Measurements from ENCODE around the gene SETBP1.
A peak's percentile ranks its signal among the peaks of the same experiment; 100 is the strongest.

The SETBP1 gene

DNA sequence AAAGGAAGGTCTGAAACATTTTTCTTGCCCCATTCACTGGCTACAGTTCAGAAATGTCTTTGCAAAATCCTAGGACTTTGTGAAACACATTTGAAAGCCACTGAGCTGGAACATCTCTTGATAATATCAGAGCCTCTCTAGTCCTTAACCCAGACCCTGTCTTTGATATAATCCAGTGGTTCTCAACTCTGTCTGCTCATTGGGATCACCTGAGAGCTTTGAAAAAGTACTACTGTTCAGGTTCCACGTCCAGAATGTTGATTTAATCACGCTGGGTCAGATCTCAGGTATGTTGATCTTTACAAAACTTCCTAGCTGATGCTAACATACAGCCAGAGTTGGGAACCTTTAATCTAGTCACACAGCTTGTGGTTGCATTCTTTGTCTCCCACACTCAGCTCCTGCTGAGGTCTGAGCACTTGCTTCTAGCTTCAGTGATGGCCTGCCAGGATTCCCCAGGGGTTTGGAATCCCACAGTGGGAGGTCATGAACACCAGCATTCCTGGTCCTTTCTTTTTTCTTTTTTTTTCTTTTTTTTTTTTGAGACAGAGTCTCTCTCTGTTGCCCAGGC lies 262.7 kb downstream of the SETBP1 start:
- Histone ChIP-seq H3K4me1 (ENCODE audit: control insufficient read depth, insufficient read depth, low read length) (peaks cover 39% of the 10 kb centered on the region), H3K9me3 (ENCODE audit: control insufficient read depth, insufficient read depth, low read depth, low read length) (peaks cover 2% of the 10 kb centered on the region; the same call in 1 of the 2 replicates), H3K4me3 (ENCODE audit: low read depth, low read length) (no peak overlapping the region), H3K27ac (ENCODE audit: extremely low read depth, low read depth, low read length) (no peak overlapping the region), H3K36me3 (ENCODE audit: control insufficient read depth in 2 of 2, insufficient read depth in 1 of 2, low read length in 2 of 2) (no peaks in the 10 kb centered on the region; a peak in 1 of 3 replicates)
- TF ChIP-seq ZNF76 (tag by site-specific recombination; IDR thresholded peaks at IDR 0.05; ENCODE audit: borderline replicate concordance, low read depth) (no peak), PRDM10 (tag by site-specific recombination; IDR thresholded peaks at IDR 0.05) (peak; percentile 10; the same call in 1 of the 2 replicates), ZIC2 (tag by site-specific recombination; IDR thresholded peaks at IDR 0.05) (peak; percentile 91), ZFP41 (tag by site-specific recombination; IDR thresholded peaks at IDR 0.05; ENCODE audit: borderline replicate concordance) (no peak), GLIS1 (tag by site-specific recombination; IDR thresholded peaks at IDR 0.05) (peak; percentile 98), GLIS2 (tag by site-specific recombination; IDR thresholded peaks at IDR 0.05) (no peak), ZNF610 (tag by site-specific recombination; IDR thresholded peaks at IDR 0.05; ENCODE audit: borderline replicate concordance) (no peak)
- TF ChIP-seq, protein P1, sequence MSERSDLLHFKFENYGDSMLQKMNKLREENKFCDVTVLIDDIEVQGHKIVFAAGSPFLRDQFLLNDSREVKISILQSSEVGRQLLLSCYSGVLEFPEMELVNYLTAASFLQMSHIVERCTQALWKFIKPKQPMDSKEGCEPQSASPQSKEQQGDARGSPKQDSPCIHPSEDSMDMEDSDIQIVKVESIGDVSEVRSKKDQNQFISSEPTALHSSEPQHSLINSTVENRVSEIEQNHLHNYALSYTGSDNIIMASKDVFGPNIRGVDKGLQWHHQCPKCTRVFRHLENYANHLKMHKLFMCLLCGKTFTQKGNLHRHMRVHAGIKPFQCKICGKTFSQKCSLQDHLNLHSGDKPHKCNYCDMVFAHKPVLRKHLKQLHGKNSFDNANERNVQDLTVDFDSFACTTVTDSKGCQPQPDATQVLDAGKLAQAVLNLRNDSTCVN (tag by site-specific recombination; optimal IDR thresholded peaks at IDR 0.05): no peak
- POLR2A ChIA-PET: no interaction called here
- CTCF ChIA-PET: interaction anchor here (0.7 to 2.0 kb wide), 3 partner anchors 14 to 270 kb away, joined by 3 to 8 read pairs (median 6); no protein-coding TSS in a partner anchor

- no peak overlapping the region for H3K27ac ChIP-seq (ENCODE audit: extremely low read depth, low read depth, low read length)
- no peaks in the 10 kb centered on the region; a peak in 1 of 3 replicates for H3K36me3 ChIP-seq (ENCODE audit: control insufficient read depth in 2 of 2, insufficient read depth in 1 of 2, low read length in 2 of 2)
- no peak overlapping the region for H3K4me3 ChIP-seq (ENCODE audit: low read depth, low read length)
- ChIA-PET POLR2A (no interaction called here), CTCF (no interaction called here)
- H3K9me3 ChIP-seq (ENCODE audit: control insufficient read depth, insufficient read depth, low read depth, low read length): peaks cover 2% of the 10 kb centered on the region; the same call in 1 of the 2 replicates
- TF ChIP-seq SALL2 (tag by site-specific recombination; IDR thresholded peaks at IDR 0.05; ENCODE audit: borderline replicate concordance): no peak
- H3K4me1 ChIP-seq (ENCODE audit: control insufficient read depth, insufficient read depth, low read length): peaks cover 32% of the 10 kb centered on the region
These were observed 263.8 kb downstream of the SETBP1 start for GRCh38 chr18:44944461-44944860.

DNA sequence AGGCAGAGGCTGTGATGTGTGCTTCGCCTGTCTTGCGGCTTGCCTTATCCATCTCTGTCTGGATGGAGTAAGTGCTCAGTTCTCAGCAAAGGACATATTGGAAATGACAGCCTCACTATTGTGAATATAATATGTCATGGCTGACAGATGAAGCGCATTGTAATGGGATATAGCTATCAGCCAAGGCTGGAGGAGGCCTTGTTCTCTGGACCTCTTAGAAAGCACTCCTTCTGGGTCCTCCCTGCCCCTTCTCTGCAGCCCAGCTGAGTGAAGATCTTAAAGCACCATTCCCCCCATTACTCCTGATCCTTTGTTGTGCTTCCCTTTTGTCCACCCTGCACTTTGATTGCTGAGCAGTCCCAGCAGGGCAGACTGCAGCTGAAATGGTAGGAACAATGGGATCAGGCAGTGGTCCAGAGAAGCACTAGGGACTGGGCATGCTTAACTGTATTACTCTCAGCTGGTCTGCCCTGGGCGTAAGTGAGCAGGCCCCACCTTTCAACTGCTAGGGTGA lies 265.3 kb downstream of the SETBP1 start:
- Histone ChIP-seq H3K4me3 (ENCODE audit: low read depth, low read length) (no peak overlapping the region), H3K9me3 (ENCODE audit: control insufficient read depth, insufficient read depth, low read depth, low read length) (peaks cover 2% of the 10 kb centered on the region; the same call in 1 of the 2 replicates), H3K36me3 (ENCODE audit: control insufficient read depth in 2 of 2, insufficient read depth in 1 of 2, low read length in 2 of 2) (no peaks in the 10 kb centered on the region; a peak in 1 of 3 replicates), H3K4me1 (ENCODE audit: control insufficient read depth, insufficient read depth, low read length) (peaks cover 37% of the 10 kb centered on the region), H3K27ac (ENCODE audit: extremely low read depth, low read depth, low read length) (peak overlapping the region; percentile 92)
- CTCF ChIA-PET: interaction anchor here (0.6 to 1.3 kb wide), 4 partner anchors 11 to 278 kb away, joined by 3 read pairs; no protein-coding TSS in a partner anchor
- POLR2A ChIA-PET: no interaction called here
- no peak for TF ChIP-seq GLI4 (tag by site-specific recombination; IDR thresholded peaks at IDR 0.05)
- 0 out of 2 replicates have a peak, but pooled peaks have one; percentile 13 for TF ChIP-seq ZNF600 (tag by site-specific recombination; IDR thresholded peaks at IDR 0.05)
- no peak for TF ChIP-seq ZNF292 (tag by site-specific recombination; IDR thresholded peaks at IDR 0.05; ENCODE audit: borderline replicate concordance, low read depth)
